Activated CD8-positive, alpha-beta T cell treated with anti-CD3 and anti-CD28 coated beads for 36 hours (primary cell): ENCODE measurements around the gene COL4A1. TPM values are rescaled to one million over a fixed set of nuclear protein-coding genes. Genes with fewer than 3 reads are reported as not detected.

Source experiments
- ATAC-seq: fragments of 200-7000 bp; cut with Tn5 transposase; one replicate; pipeline ENCODE4 v1.10.0; 2021; ENCODE audit warnings: mild to moderate bottlenecking, moderate library complexity
- CTCF ChIA-PET: fragments of 350-600 bp; sonication (Branson Sonifier 250); formaldehyde crosslinking; loops from one replicate; lab custom pipeline; 2021; ENCODE audit warnings: antibody characterized with exemption; lab: Charles Lee
- POLR2A ChIA-PET: fragments of 350-600 bp; sonication (Branson Sonifier 250); formaldehyde crosslinking; loops from one replicate; lab custom pipeline; 2021; ENCODE audit warnings: antibody characterized with exemption; lab: Charles Lee
- DNase-seq: peaks from one replicate; pipeline ENCODE4 v3.0.0-alpha.2; 2020
- H3K27ac Mint-ChIP-seq: one replicate; pipeline ENCODE4 v1.8.0; 2021; ENCODE audit warnings: mild to moderate bottlenecking, mixed read lengths
- H3K27me3 Mint-ChIP-seq: one replicate; pipeline ENCODE4 v1.8.0; 2021; ENCODE audit warnings: mixed read lengths
- H3K36me3 Mint-ChIP-seq: one replicate; pipeline ENCODE4 v1.8.0; 2021; ENCODE audit warnings: low read depth, mixed read lengths
- H3K4me1 Mint-ChIP-seq: one replicate; pipeline ENCODE4 v1.8.0; 2021; ENCODE audit warnings: low read depth, mixed read lengths
- H3K4me3 Mint-ChIP-seq: one replicate; pipeline ENCODE4 v1.8.0; 2021; ENCODE audit warnings: mild to moderate bottlenecking, moderate library complexity, mixed read lengths
- H3K9me3 Mint-ChIP-seq: one replicate; pipeline ENCODE4 v1.8.0; 2021; ENCODE audit warnings: mixed read lengths
- intact Hi-C: fragments of 100-400 bp; cut with micrococcal nuclease; formaldehyde crosslinking; loops from one replicate; pipeline ENCODE4 v1.10.0; 2022
- total RNA-seq, 2 experiments: library from RNA; stranded (reverse); gene quantifications; one replicate each; pipeline ENCODE4 v1.2.3, GENCODE V29; 2021
- TF ChIP-seq, protein P1 (sequence below): fragments of 200-600 bp; IDR thresholded peaks from one replicate; pipeline ENCODE4 v1.8.0; 2022; ENCODE audit warnings: antibody characterized with exemption, mild to moderate bottlenecking

COL4A1 gene
- total RNA-seq, 2 experiments from 2014 or later, result not detected

DNA sequence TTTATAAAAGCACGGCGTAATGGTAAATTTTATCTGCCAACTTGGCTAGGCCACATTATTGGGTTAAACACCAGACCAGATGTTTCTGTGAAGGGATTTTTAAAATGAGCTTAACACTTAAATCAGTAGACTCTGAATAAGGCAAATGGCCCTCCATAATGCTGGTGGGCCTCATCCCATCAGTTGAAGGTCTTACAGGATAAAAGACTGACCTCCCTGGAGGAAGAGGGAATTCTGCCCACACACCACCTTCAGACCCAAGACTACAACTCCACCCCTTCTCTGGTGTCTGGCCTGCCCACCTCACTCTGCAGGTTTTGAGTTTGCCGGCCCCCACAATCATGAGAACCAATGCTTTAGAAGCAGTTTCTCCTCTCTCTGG lies 96.4 kb downstream of the COL4A1 start:
- CTCF ChIA-PET, result no interaction called here
- H3K27ac Mint-ChIP-seq, result no peak overlapping the region
- no peak overlapping the region for H3K4me3 Mint-ChIP-seq
- no peaks in the 10 kb centered on the region for H3K9me3 Mint-ChIP-seq
- POLR2A ChIA-PET, result no interaction called here
- DNase-seq (no peak), ATAC-seq (no peak)
- intact Hi-C loops, result no loop called here
- H3K27me3 Mint-ChIP-seq, result peaks cover 2% of the 10 kb centered on the region
- H3K36me3 Mint-ChIP-seq, result no peaks in the 10 kb centered on the region
- no peaks in the 10 kb centered on the region for H3K4me1 Mint-ChIP-seq
- TF ChIP-seq, protein P1, sequence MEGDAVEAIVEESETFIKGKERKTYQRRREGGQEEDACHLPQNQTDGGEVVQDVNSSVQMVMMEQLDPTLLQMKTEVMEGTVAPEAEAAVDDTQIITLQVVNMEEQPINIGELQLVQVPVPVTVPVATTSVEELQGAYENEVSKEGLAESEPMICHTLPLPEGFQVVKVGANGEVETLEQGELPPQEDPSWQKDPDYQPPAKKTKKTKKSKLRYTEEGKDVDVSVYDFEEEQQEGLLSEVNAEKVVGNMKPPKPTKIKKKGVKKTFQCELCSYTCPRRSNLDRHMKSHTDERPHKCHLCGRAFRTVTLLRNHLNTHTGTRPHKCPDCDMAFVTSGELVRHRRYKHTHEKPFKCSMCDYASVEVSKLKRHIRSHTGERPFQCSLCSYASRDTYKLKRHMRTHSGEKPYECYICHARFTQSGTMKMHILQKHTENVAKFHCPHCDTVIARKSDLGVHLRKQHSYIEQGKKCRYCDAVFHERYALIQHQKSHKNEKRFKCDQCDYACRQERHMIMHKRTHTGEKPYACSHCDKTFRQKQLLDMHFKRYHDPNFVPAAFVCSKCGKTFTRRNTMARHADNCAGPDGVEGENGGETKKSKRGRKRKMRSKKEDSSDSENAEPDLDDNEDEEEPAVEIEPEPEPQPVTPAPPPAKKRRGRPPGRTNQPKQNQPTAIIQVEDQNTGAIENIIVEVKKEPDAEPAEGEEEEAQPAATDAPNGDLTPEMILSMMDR, result no peak

DNA sequence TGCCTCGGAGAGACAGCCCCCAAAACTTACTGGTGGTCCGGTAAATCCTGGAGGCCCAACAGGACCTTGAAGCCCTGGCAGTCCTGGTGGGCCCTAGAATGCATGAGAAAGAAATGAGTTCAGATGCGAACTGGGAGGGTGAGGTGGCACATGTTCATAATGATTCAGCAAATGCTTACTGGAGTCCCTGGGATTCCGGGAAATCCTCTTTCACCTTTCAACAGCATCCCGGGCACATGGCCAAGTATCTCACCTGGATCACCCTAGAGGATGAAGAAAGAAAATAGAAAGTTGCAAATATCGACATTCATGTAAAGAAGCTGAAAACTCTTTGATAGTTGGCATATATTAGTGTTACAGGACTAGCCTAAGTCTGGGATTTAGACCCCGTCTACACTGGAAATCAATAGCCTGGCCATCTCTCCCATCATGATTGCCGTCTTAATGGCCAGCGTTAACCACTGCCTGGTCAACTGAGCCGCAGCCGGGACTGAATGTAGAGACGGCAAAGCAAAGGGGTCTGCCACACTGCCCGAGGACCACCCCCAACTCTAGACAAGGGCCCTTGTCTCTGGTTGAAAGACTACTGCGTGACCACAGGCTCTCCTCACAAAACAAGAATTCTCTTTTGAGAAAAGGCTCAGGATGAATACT lies 96.9 kb downstream of the COL4A1 start:
- CTCF ChIA-PET, result interaction anchor here (1.5 kb wide), 1 partner anchor 12 kb away, joined by 4 read pairs; no protein-coding TSS in a partner anchor
- POLR2A ChIA-PET, result no interaction called here
- Mint-ChIP-seq H3K4me1 (no peaks in the 10 kb centered on the region), H3K27me3 (peaks cover 2% of the 10 kb centered on the region), H3K27ac (no peak overlapping the region), H3K4me3 (no peak overlapping the region), H3K36me3 (no peaks in the 10 kb centered on the region), H3K9me3 (no peaks in the 10 kb centered on the region)
- ATAC-seq (no peak), DNase-seq (no peak)
- intact Hi-C loops, result no loop called here
- TF ChIP-seq, protein P1, result no peak

DNA sequence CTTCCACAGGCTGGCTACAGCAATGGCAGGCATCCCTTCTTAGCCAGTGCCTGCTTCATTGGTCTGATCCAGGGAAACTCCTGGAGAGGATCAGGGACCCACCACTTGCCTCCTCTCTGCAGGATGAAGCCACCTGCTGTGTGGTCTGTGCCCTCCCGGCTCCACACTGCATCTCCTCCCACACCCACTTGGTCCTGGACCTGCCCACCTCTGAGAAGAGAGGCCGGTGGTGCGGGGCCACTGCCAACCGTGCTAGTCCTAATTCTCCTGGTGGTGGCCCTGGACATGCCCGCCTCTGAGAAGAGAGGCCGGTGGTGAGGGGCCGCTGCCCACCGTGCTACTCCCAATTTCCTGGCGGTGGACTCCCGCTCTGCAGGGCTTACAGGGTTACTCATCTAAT lies 98.8 kb downstream of the COL4A1 start:
- CTCF ChIA-PET, result no interaction called here
- H3K9me3 Mint-ChIP-seq, result no peaks in the 10 kb centered on the region

DNA sequence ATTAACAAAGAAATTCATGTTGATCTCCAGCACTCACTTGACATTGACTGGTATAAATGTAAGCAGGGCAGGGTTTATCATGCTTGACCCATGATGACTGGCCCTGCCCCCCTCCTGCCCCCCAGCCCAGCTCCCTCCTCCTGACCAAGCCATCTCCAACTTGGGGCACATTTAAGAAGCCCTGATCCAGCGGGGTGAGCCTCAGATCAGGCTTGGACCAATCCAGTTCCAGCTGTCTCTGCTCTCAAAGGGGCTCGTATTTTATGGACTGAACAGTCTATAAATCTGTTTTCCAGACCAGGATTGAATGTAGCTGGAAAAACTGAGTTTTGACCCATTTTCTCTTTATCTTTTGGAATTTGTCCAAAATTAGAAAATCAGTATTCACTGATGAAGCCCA lies 100.0 kb downstream of the COL4A1 start:
- H3K9me3 Mint-ChIP-seq, result no peaks in the 10 kb centered on the region
- H3K4me3 Mint-ChIP-seq, result no peak overlapping the region
- no peaks in the 10 kb centered on the region for H3K4me1 Mint-ChIP-seq
- H3K27ac Mint-ChIP-seq, result no peak overlapping the region
- intact Hi-C loops, result no loop called here
- ChIA-PET CTCF (no interaction called here), POLR2A (no interaction called here)
- no peak for ATAC-seq
- no peaks in the 10 kb centered on the region for H3K36me3 Mint-ChIP-seq
- TF ChIP-seq, protein P1, result no peak
- no peak for DNase-seq
- no peaks in the 10 kb centered on the region for H3K27me3 Mint-ChIP-seq

More for the DNA sequence above, 98.8 kb downstream of the COL4A1 start:
- TF ChIP-seq, protein P1, result no peak
- POLR2A ChIA-PET, result no interaction called here
- intact Hi-C loops, result no loop called here
- Mint-ChIP-seq H3K27me3 (no peaks in the 10 kb centered on the region), H3K36me3 (no peaks in the 10 kb centered on the region), H3K27ac (no peak overlapping the region), H3K4me3 (no peak overlapping the region), H3K4me1 (no peaks in the 10 kb centered on the region)
- no peak for DNase-seq
- ATAC-seq, result no peak

DNA sequence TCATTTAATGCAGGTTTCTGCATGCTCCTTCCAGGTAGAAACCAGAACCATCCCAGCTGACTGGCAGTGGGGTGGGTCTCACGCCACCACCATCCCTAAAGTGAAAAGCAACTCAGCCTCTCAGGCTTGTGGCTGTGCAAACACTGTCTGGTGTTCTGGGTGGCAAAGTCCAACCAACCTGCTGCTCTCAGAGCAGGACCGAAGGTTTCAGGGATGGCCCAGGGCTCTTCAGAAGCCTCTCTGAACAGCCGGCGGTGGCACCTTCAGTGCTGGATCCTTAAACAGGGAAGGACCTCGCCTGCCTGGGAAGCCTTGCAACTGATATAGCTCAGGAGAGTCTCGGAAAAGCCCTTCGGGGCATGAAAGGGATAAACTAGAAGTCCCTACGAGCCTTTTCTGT lies 100.8 kb downstream of the COL4A1 start:
- DNase-seq, result no peak

More for the DNA sequence above, 100.8 kb downstream of the COL4A1 start:
- Mint-ChIP-seq H3K27me3 (no peaks in the 10 kb centered on the region), H3K27ac (no peak overlapping the region), H3K4me3 (no peak overlapping the region), H3K36me3 (no peaks in the 10 kb centered on the region), H3K9me3 (no peaks in the 10 kb centered on the region), H3K4me1 (no peaks in the 10 kb centered on the region)
- ATAC-seq, result no peak
- TF ChIP-seq, protein P1, result no peak
- CTCF ChIA-PET, result no interaction called here
- intact Hi-C loops, result no loop called here
- POLR2A ChIA-PET, result no interaction called here
